Stimulated activated CD4-positive, alpha-beta T cell treated with anti-CD3 and anti-CD28 coated beads, TNF-alpha, amount 100 ng/mL, for 24 hours (primary cell): ENCODE measurements around the gene ZNF888.
"Not testable (repeated sequence)": the region's sequence is repeated elsewhere in the genome, so short reads cannot be mapped to it uniquely, and the experiment has no call there.

ENCODE experiments used
- DNase-seq, 3 experiments: peaks; one replicate each; pipeline ENCODE4 v3.0.0-alpha.2; 2020; ENCODE audit warnings: low read depth in 3 of 3

Gene ZNF888

DNA sequence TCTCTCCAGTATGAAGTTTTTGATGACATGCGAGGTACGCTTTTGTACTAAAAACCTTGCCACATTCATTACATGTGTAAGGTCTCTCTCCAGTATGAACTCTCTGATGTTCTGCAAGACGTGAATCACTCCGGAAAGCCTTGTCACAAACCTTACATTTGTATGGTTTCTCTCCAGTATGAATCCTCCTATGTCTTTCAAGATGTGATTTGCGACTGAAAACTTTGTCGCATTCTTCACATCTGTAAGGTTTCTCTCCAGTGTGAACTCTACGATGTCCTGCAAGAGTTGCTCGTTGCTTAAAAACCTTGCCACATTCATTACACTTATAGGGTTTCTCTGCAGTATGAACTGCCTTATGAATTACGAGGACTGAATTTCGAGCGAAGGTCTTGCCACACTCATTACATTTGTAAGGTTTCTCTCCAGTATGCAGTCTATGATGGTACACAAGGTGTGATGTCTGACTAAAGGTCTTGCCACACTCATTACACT lies 42.3 kb downstream of the ZNF888 start:
- DNase-seq = no peak

DNA sequence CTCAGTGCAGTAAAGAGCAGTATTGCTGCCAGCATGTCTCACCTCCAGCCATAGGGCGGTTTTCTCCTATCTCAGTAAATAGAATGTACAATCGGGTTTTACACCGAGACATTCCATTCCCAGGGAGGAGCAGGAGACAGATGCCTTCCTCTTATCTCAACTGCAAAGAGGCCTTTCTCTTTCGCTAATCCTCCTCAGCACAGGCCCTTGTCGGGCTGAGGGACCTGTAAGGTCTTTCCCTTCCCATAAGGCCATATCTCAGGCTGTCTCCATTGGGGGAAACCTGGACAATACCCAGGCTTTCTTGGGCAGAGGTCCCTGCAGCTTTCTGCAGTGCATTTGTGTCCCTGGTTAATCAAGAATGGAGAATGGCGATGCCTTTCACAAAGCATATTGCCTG lies 50.2 kb downstream of the ZNF888 start:
- not testable (repeated sequence) for DNase-seq

DNA sequence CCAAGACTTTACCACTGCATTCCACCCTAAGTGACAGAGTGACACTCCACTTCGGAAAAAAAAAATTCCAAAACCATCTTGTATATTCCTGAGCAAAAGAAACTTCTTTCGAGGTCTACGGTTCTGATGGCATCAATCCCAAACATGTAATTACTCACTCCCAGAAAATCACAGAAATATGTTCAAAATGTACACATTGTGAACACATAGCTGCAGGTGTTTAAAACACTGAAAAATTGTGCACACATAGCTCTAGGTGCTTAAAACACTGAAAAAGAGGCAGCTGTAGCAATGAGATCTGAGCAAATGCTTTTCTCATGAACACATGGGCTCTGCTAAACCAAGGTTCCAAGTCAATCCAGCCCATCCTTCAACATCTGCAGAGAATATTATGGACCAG lies 51.8 kb downstream of the ZNF888 start:
- no peak for DNase-seq

DNA sequence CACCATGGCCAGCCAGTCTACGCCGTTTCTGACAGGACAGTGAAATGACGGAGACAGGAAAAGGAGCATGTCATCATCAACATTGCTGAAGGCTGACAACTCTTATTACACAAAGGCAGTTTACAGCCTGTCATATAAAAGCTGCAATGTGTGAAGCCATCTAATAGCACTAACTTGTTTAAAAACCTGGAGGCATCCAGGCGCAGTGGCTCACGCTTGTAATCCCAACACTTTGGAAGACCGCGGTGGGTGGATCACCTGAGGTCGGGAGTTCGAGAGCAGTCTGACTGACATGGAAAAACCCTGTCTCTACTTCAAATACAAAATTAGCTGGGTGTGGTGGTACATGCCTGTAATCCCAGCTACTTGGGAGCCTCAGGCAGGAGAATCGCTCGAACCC lies 55.2 kb downstream of the ZNF888 start:
- DNase-seq = not testable (repeated sequence)

DNA sequence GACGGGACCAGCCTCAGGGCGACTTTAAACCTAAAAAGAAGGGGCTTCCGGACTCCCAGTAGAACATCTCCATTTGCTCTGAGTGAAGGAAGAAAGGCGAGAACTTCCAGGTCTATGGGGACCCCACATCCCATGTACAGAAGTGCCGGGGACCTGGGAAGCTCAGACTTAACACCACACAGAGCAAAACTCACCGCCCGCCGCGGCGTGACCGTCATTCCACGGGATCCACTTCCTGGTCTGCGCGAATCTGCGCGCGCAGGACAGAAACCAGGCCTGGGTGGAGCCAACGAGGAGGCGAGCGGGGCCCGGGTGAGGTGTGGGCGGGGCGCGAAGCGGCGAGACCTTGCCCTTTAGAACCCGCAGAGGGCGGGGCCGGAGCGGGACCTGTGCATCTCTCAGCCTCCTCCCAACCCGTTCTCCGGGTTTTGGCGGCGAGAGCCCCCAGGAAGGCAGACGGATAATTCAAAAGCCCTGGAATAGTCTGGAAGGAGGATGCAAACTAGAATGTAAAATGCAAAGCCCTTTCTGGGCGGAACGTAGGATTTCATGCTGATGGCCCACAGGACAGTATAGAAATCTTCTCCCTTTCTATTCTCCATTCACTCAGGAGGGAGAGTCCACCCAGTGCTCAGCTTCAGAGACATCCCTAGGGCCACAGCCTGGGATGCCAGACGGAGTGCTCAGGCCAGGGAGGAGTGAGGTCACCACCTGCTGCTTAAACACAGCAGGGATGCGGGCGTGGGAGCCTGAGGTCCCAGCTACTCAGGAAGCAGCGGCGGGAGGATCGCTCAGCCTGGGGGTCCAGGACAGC lies 65.6 kb downstream of the ZNF888 start, which contains the start of gene ZNF468:
Gene ZNF468 (minus strand): TSS at position 242 of the 814 bp plus-strand sequence. CDS start 3,347 bp downstream, outside the sequence.
- peak; percentile 38 to 64 (median 42) for DNase-seq

DNA sequence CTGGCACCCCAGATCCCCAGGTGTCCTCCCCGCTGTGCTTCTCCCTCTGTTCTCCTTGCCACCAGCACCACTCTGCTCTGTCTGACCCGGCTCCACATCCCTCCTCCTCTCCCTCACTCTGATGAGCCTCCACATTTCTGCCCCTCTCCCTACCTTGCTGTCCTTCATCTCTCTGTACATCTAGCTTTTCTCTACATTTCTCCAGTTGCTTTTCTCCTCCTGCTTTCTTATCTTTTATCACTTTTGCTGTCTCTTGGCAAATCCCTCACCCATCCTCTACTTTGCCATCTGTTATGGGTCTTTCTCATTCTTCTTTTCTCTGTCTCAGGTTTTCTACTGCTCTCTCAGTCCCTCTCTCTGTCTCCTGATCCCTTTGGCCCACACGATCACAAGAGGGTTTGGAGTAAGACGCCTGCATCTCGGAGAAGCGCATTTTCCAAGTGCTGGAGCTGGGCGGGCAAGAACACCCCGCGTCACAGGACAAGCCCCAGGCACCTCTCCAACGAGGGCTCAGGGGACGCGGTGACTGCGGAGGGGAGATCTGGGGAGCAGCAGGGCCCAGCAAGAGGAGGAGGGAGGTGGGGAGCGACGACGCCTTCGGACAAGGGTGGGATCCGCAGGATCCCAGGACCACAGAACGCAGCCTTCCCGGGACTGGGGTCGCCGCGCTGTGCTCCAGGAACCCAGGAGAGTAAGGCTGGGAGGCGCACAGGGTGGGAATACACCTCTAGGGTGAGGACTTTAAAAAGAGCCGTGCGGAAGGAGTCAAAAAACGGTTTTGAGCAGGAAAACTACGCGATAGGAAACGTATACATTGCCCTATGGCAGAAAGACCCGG lies 66.5 kb downstream of the ZNF888 start:
- not testable (repeated sequence) for DNase-seq
